NB4 (cell line): ENCODE measurements around the gene RCOR3.
"Not testable (repeated sequence)": the region's sequence is repeated elsewhere in the genome, so short reads cannot be mapped to it uniquely, and the experiment has no call there.

Source experiments
- DNase-seq: peaks from one replicate; pipeline ENCODE4 v3.0.0; 2010; ENCODE audit warnings: low read depth
- H3K4me3 ChIP-seq: one replicate; pipeline ENCODE4 v1.5.1; 2011; ENCODE audit warnings: mild to moderate bottlenecking, low read depth, low read length, moderate library complexity
- CTCF ChIP-seq: IDR thresholded peaks from one replicate; pipeline ENCODE4 v1.5.1; 2012; ENCODE audit warnings: low read depth, low read length
- MAX ChIP-seq: IDR thresholded peaks from 2 replicates; pipeline ENCODE4 v1.6.1; 2011; ENCODE audit warnings: low read depth, low read length
- MYC ChIP-seq: IDR thresholded peaks from 2 replicates; pipeline ENCODE4 v1.6.1; 2011; ENCODE audit warnings: low read depth, low read length
- POLR2A ChIP-seq: IDR thresholded peaks from 2 replicates; pipeline ENCODE4 v1.6.1; 2011; ENCODE audit warnings: mild to moderate bottlenecking; ENCODE audit not compliant: insufficient read length; ENCODE audit errors: extremely low read depth

RCOR3 gene

GRCh38 chr1:211217392-211217791, 41.8 kb upstream of the RCOR3 start:
- no peak overlapping the region for H3K4me3 ChIP-seq
- no peak for DNase-seq
- TF ChIP-seq POLR2A (no peak), MYC (no peak), MAX (no peak), CTCF (no peak)

GRCh38 chr1:211222469-211223234, 36.5 kb upstream of the RCOR3 start:
- not testable (repeated sequence) for DNase-seq, H3K4me3 ChIP-seq

GRCh38 chr1:211228573-211229364, 30.4 kb upstream of the RCOR3 start:
- H3K4me3 ChIP-seq, DNase-seq: not testable (repeated sequence)

GRCh38 chr1:211229365-211229759, 29.8 kb upstream of the RCOR3 start:
- no peak for DNase-seq
- TF ChIP-seq POLR2A (no peak), CTCF (no peak), MYC (no peak), MAX (no peak)
- no peak overlapping the region for H3K4me3 ChIP-seq

GRCh38 chr1:211231873-211232272, 27.3 kb upstream of the RCOR3 start:
- H3K4me3 ChIP-seq, result no peak overlapping the region
- DNase-seq, result peak; percentile 6
- TF ChIP-seq MYC (no peak), CTCF (no peak), POLR2A (no peak), MAX (no peak)

GRCh38 chr1:211236633-211237320, 22.4 kb upstream of the RCOR3 start:
- TF ChIP-seq CTCF (no peak), MAX (no peak), MYC (no peak), POLR2A (no peak)
- H3K4me3 ChIP-seq, result no peak overlapping the region
- no peak for DNase-seq
